ENCODE data around the gene RHD. TPM values are rescaled to one million over a fixed set of nuclear protein-coding genes. Genes with fewer than 3 reads are reported as not detected.
"Not testable (repeated sequence)": the region's sequence is repeated elsewhere in the genome, so short reads cannot be mapped to it uniquely, and the experiment has no call there.

RHD gene
- total RNA-seq, 6 donors from 2014 or later = 0.15 to 1.0 TPM; not detected in 4

GRCh38 chr1:25327864-25328790 is 55.8 kb downstream of the RHD start:
- no CpG with 5 or more reads among the region's 17 CpGs for WGBS, 2 donors
- not testable (repeated sequence) for H3K36me3 ChIP-seq; ATAC-seq (ENCODE audit: low FRiP score in 2 of 2); H3K27me3 ChIP-seq; DNase-seq; H3K4me3 ChIP-seq; H3K27ac ChIP-seq; H3K9me3 ChIP-seq
- H3K4me1 ChIP-seq = peaks cover 0 to 10% (median 7%) of the 10 kb centered on the region in 4 donors

GRCh38 chr1:25328791-25329185 is 56.5 kb downstream of the RHD start:
- H3K27ac ChIP-seq; H3K36me3 ChIP-seq; ATAC-seq (ENCODE audit: low FRiP score in 2 of 2); H3K27me3 ChIP-seq; H3K4me3 ChIP-seq; DNase-seq; H3K9me3 ChIP-seq: not testable (repeated sequence)
- 75 to 91% methylated on average over 4 of the region's 4 CpGs for WGBS, 2 donors
- peaks cover 0 to 10% (median 7%) of the 10 kb centered on the region in 4 donors for H3K4me1 ChIP-seq

- not testable (repeated sequence) for H3K4me3 ChIP-seq; ATAC-seq (ENCODE audit: low FRiP score in 2 of 2); H3K27me3 ChIP-seq; H3K36me3 ChIP-seq; H3K9me3 ChIP-seq; DNase-seq
- Histone ChIP-seq H3K27ac (peak overlapping the region in 1 of 4 donors; percentile 30), H3K4me1 (peaks cover 0 to 10% (median 7%) of the 10 kb centered on the region in 4 donors)
- whole genome bisulfite sequencing, 2 donors = 96 to 100% methylated on average over 5 of the region's 5 CpGs
Measured at GRCh38 chr1:25329336-25329735, 57.0 kb downstream of the RHD start.

- H3K9me3 ChIP-seq; H3K27me3 ChIP-seq; DNase-seq; ATAC-seq (ENCODE audit: low FRiP score in 2 of 2); H3K36me3 ChIP-seq; H3K4me3 ChIP-seq: not testable (repeated sequence)
- WGBS, 2 donors = 31 to 36% methylated on average over 4 to 5 of the region's 5 CpGs
- peaks cover 0 to 10% (median 7%) of the 10 kb centered on the region in 4 donors for H3K4me1 ChIP-seq
- H3K27ac ChIP-seq = peak overlapping the region in 2 of 4 donors; percentile 42 to 69
Measured at GRCh38 chr1:25329950-25330349, 57.6 kb downstream of the RHD start.

- not testable (repeated sequence) for H3K36me3 ChIP-seq, H3K9me3 ChIP-seq, H3K27me3 ChIP-seq
- peaks cover 11 to 28% (median 20%) of the 10 kb centered on the region in 4 donors for H3K4me1 ChIP-seq
- peak overlapping the region; percentile 62 to 77 (median 64) for H3K4me3 ChIP-seq
- DNase-seq = peak; percentile 48 to 88
- peak; percentile 76 to 84 for ATAC-seq (ENCODE audit: low FRiP score in 2 of 2)
- 0 to 1% methylated on average over 9 to 12 of the region's 29 CpGs for WGBS, 2 donors
- peak overlapping the region in 3 of 4 donors; percentile 30 to 66 (median 65) for H3K27ac ChIP-seq
Measured at GRCh38 chr1:25336922-25337354, 64.6 kb downstream of the RHD start.

- Histone ChIP-seq H3K4me1 (peaks cover 11 to 28% (median 20%) of the 10 kb centered on the region in 4 donors), H3K4me3 (peak overlapping the region; percentile 69 to 89 (median 74)), H3K27ac (peak overlapping the region; percentile 94 to 97 (median 96))
- H3K27me3 ChIP-seq, H3K36me3 ChIP-seq, H3K9me3 ChIP-seq: not testable (repeated sequence)
- DNase-seq (peak in 1 of 2 donors; percentile 77), ATAC-seq (ENCODE audit: low FRiP score in 2 of 2) (peak; percentile 90 to 91)
- WGBS, 2 donors = 0% methylated on average over 5 to 12 of the region's 39 CpGs
Measured at GRCh38 chr1:25337483-25338187, 65.3 kb downstream of the RHD start.

GRCh38 chr1:25338188-25338981 is 66.1 kb downstream of the RHD start, which contains the start of gene TMEM50A:
Gene TMEM50A, plus strand, starts transcription at chr1:25338334. Its CDS starts 2,153 bp downstream, at chr1:25340487.
- Histone ChIP-seq H3K4me1 (peaks cover 11 to 28% (median 20%) of the 10 kb centered on the region in 4 donors), H3K4me3 (peak within 1 kb of the TSS; percentile 69 to 89 (median 74)), H3K27ac (peak within 1 kb of the TSS; percentile 94 to 97 (median 96)), H3K9me3 (no peaks in the 10 kb centered on the region), H3K27me3 (no peaks in the 10 kb centered on the region), H3K36me3 (peaks cover 0 to 8% (median 4%) of the 10 kb centered on the region in 4 donors)
- WGBS, 2 donors = 0 to 1% methylated on average over 23 to 37 of the region's 75 CpGs
- TF ChIP-seq EP300 (IDR thresholded peaks at IDR 0.05) (no peak), CTCF (IDR thresholded peaks at IDR 0.05) (peak in 2 of 6 experiments; percentile 11 to 16), POLR2AphosphoS5 (IDR thresholded peaks at IDR 0.05) (peak; percentile 91 to 96), POLR2A (IDR thresholded peaks at IDR 0.05) (peak in 3 of 4 donors; percentile 77 to 93 (median 89))
- DNase-seq (peak; percentile 92 to 99), ATAC-seq (ENCODE audit: low FRiP score in 2 of 2) (peak; percentile 99)
